Ishikawa (cell line): ENCODE results near the gene TPK1.

Experiments used
- CEBPB ChIP-seq: IDR thresholded peaks from 2 replicates; pipeline ENCODE4 v1.6.1; 2012
- CREB1 ChIP-seq: IDR thresholded peaks from 2 replicates; pipeline ENCODE4 v1.6.1; 2012; ENCODE audit warnings: low read depth
- EGR1 ChIP-seq: IDR thresholded peaks from 2 replicates; pipeline ENCODE4 v1.6.1; 2012
- EP300 ChIP-seq: IDR thresholded peaks from 2 replicates; pipeline ENCODE4 v1.6.1; 2012; ENCODE audit warnings: borderline replicate concordance
- FOXM1 ChIP-seq: IDR thresholded peaks from 2 replicates; pipeline ENCODE4 v1.6.1; 2012; ENCODE audit warnings: low read depth, borderline replicate concordance
- MAX ChIP-seq: IDR thresholded peaks from 2 replicates; pipeline ENCODE4 v1.6.1; 2012
- NFIC ChIP-seq: IDR thresholded peaks from 2 replicates; pipeline ENCODE4 v1.6.1; 2012
- RAD21 ChIP-seq: IDR thresholded peaks from 2 replicates; pipeline ENCODE4 v1.6.1; 2012; ENCODE audit warnings: low read depth
- TAF1 ChIP-seq: IDR thresholded peaks from 2 replicates; pipeline ENCODE4 v1.6.1; 2012; ENCODE audit warnings: low read depth, mild to moderate bottlenecking
- TCF12 ChIP-seq: IDR thresholded peaks from 2 replicates; pipeline ENCODE4 v1.6.1; 2012; ENCODE audit warnings: low read depth
- TEAD4 ChIP-seq: IDR thresholded peaks from 2 replicates; pipeline ENCODE4 v1.6.1; 2012
- YY1 ChIP-seq: IDR thresholded peaks from 2 replicates; pipeline ENCODE4 v1.6.1; 2012; ENCODE audit warnings: low read depth
- ZBTB7A ChIP-seq: IDR thresholded peaks from 2 replicates; pipeline ENCODE4 v1.6.1; 2012; ENCODE audit warnings: low read depth
- TF ChIP-seq, protein P1 (sequence below): IDR thresholded peaks from 2 replicates; pipeline ENCODE4 v1.6.1; 2012
- TF ChIP-seq, protein P2 (sequence below): IDR thresholded peaks from 2 replicates; pipeline ENCODE4 v1.6.1; 2012; ENCODE audit warnings: low read depth, mild to moderate bottlenecking

Gene TPK1

GRCh38 chr7:144820552-144820951 lies 15.3 kb downstream of the TPK1 start:
- TF ChIP-seq, protein P1, sequence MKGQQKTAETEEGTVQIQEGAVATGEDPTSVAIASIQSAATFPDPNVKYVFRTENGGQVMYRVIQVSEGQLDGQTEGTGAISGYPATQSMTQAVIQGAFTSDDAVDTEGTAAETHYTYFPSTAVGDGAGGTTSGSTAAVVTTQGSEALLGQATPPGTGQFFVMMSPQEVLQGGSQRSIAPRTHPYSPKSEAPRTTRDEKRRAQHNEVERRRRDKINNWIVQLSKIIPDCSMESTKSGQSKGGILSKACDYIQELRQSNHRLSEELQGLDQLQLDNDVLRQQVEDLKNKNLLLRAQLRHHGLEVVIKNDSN, result no peak
- TF ChIP-seq CEBPB (no peak), YY1 (no peak), EP300 (no peak), FOXM1 (no peak)

DNA sequence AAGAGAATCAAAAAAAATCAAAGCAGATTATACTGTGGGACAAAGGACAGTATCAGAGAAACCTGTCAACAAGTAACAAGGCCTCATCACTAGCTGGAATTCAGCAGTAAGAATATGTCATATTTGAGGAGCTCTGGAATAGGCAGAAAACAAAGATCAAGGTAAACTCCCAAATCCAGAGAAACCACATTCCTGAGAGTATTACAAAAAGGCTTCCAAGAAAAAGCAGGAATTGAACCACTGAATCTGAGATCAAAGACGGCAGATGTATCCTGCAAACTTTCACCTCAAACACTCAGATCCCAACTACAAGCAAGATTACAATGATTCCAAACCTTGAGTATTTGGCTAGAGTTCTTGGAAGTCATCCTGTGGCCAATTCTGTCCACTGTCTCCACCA lies 16.3 kb downstream of the TPK1 start:
- peak; percentile 32; the same call in 1 of the 2 replicates for TF ChIP-seq TEAD4
- TF ChIP-seq EP300, result no peak
- no peak for TF ChIP-seq ZBTB7A

GRCh38 chr7:144818511-144818910 lies 17.3 kb downstream of the TPK1 start:
- TF ChIP-seq TAF1, result no peak
- no peak for TF ChIP-seq NFIC
- no peak for TF ChIP-seq CREB1
- TF ChIP-seq EP300, result no peak
- no peak for TF ChIP-seq FOXM1
- TF ChIP-seq YY1, result no peak
- no peak for TF ChIP-seq RAD21
- no peak for TF ChIP-seq ZBTB7A
- no peak for TF ChIP-seq TEAD4
- TF ChIP-seq, protein P2, sequence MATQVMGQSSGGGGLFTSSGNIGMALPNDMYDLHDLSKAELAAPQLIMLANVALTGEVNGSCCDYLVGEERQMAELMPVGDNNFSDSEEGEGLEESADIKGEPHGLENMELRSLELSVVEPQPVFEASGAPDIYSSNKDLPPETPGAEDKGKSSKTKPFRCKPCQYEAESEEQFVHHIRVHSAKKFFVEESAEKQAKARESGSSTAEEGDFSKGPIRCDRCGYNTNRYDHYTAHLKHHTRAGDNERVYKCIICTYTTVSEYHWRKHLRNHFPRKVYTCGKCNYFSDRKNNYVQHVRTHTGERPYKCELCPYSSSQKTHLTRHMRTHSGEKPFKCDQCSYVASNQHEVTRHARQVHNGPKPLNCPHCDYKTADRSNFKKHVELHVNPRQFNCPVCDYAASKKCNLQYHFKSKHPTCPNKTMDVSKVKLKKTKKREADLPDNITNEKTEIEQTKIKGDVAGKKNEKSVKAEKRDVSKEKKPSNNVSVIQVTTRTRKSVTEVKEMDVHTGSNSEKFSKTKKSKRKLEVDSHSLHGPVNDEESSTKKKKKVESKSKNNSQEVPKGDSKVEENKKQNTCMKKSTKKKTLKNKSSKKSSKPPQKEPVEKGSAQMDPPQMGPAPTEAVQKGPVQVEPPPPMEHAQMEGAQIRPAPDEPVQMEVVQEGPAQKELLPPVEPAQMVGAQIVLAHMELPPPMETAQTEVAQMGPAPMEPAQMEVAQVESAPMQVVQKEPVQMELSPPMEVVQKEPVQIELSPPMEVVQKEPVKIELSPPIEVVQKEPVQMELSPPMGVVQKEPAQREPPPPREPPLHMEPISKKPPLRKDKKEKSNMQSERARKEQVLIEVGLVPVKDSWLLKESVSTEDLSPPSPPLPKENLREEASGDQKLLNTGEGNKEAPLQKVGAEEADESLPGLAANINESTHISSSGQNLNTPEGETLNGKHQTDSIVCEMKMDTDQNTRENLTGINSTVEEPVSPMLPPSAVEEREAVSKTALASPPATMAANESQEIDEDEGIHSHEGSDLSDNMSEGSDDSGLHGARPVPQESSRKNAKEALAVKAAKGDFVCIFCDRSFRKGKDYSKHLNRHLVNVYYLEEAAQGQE, result no peak

DNA sequence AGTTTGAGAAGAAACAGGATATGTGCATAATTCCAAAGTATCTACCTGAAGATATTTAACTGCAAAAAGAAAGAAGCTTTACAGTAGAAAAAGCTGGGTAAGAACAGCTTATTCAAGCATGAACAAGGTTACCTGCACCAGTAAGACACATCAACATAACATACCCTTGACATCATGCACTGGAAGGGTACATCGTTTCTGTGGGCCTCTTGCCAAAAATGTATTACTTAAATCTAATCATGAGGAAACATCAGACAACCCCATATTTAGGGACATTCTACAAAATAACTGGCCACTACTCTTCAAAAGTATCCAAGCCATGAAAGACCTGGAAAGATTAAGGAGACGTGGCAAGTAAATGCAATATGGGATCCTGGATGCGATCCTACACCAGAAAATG lies 18.9 kb downstream of the TPK1 start:
- TF ChIP-seq TAF1 (no peak), NFIC (peak; percentile 54), RAD21 (no peak)
- TF ChIP-seq, protein P1, result no peak

GRCh38 chr7:144814299-144814698 lies 21.6 kb downstream of the TPK1 start:
- no peak for TF ChIP-seq TCF12
- TF ChIP-seq, protein P1, result no peak
- no peak for TF ChIP-seq EP300

GRCh38 chr7:144812379-144813283 lies 23.2 kb downstream of the TPK1 start:
- TF ChIP-seq TEAD4 (no peak), MAX (no peak), RAD21 (no peak), YY1 (no peak), FOXM1 (no peak), CEBPB (no peak), TCF12 (no peak), TAF1 (no peak), EP300 (no peak), ZBTB7A (no peak), EGR1 (no peak), CREB1 (no peak), NFIC (no peak)
- TF ChIP-seq, protein P2, result no peak
- TF ChIP-seq, protein P1, result no peak
